ENCODE results near the gene ARF4. TPM values are rescaled to one million over a fixed set of nuclear protein-coding genes. Genes with fewer than 3 reads are reported as not detected.

ARF4 gene
- total RNA-seq, 8 experiments from 2014 or later: 198 to 802 (median 371) TPM

DNA sequence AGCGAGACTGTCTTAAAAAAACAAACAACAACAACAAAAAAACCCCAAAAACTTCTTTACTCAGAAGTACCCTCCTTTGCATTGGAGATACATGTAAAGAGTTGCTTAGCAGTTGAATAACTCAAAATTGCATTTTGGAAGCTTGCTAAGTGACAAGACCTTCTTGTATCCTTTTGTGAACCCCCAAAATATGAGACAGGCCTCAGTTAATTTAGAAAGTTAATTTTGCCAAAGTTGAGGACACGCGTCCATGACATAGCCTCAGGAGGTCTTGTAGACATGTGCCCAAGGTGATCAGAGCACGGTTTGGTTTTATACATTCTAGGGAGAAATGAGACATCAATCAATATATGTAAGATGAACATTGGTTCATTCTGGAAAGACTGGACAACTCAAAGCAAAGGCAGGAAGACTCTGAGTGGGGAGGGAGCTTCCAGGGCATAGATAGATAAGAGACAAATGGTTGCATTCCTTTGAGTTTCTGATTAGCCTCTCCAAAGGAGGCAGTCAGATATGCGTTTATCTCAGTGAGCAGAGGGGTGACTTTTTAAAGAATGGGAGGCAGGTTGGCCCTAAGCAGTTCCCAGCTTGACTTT, 1.7 kb upstream of the ARF4 start:
- Histone ChIP-seq H3K4me1 (replicated peaks in 1 of 2) (peaks cover 8 to 16% of the 10 kb centered on the region in 2 donors), H3K4me3 (peak overlapping the region; percentile 46 to 88 (median 49)), H3K27ac (peak overlapping the region; percentile 90 to 95)
- in situ Hi-C loops (cut with MboI; ENCODE audit: low pct_unique_long_range_greater_than_20kb in 2 of 9, low sequenced_read_pairs in 9 of 9, unreplicated experiment in 9 of 9): no loop called here
- 20 to 100% (median 81%) methylated on average over 1 to 4 of the region's 5 CpGs for WGBS, 10 experiments
- ATAC-seq (replicated peaks in 6 of 8): no peak

DNA sequence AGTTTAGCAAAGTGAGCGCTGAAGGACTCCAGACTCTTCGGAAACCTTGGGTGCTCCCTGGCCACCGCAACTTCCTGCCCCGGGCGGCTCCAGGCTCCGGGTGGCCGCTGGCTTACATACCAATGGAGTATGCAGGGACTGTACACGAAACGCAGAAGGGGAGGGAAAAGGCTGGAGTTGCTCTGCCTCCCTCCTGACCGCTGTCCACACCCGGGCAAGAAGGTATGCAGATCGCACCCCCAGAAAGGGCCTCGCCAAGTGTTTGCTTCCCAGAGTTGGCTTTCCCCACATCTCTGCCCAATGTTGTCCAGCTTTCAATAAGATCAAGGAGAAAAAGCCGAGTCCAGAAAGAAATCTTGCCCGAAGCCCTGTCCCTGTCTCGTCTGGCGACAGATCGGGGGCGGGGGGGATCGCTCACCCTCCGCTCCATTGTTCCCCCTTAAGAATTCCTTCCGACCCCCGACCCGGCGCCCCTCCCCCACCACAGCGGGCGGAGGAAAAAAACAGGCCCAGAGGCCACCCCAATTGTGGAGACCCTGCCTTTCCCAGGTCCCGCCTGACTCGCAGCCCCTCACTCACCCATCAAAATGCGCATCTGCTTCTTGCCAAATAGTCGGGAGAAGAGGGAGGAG, 533 bp downstream of the ARF4 start:
- WGBS, 10 experiments: 0 to 5% (median 0%) methylated on average over 1 to 11 of the region's 31 CpGs
- in situ Hi-C loops (cut with MboI; ENCODE audit: low pct_unique_long_range_greater_than_20kb in 2 of 9, low sequenced_read_pairs in 9 of 9, unreplicated experiment in 9 of 9): no loop called here
- peak overlapping the region; percentile 98 to 100 for H3K27ac ChIP-seq
- peak overlapping the region; percentile 48 to 88 (median 72) for H3K4me3 ChIP-seq
- peak; percentile 0 to 25 (median 9) for ATAC-seq (replicated peaks in 6 of 8)
- peaks cover 8 to 16% of the 10 kb centered on the region in 2 donors for H3K4me1 ChIP-seq (replicated peaks in 1 of 2)

DNA sequence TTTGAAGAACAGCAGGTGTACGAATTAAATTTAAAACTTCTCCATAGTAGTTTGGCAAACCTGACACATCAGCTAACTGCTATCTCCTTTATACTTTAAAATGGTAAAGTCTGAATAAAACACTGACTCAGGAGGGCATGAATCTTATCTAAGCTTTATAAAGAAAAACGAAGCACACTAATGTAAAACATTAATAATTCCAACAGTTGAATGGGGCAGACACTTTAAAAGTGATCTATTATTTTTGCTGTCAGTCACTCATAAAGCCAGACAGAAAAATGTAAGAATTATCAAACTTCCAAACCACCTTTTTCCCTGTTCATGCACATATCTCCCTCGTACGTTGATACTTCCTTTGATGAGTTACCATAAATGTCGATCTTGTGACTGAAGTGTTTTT, 2.6 kb downstream of the ARF4 start:
- in situ Hi-C loops (cut with MboI; ENCODE audit: low pct_unique_long_range_greater_than_20kb in 2 of 9, low sequenced_read_pairs in 9 of 9, unreplicated experiment in 9 of 9): no loop called here
- Histone ChIP-seq H3K27ac (no peak overlapping the region), H3K4me3 (peak overlapping the region; percentile 48 to 88 (median 72)), H3K4me1 (replicated peaks in 1 of 2) (peaks cover 8 to 16% of the 10 kb centered on the region in 2 donors)
- ATAC-seq (replicated peaks in 6 of 8): no peak
- WGBS, 10 experiments: 0 to 86% (median 63%) methylated on average over 1 to 5 of the region's 5 CpGs

DNA sequence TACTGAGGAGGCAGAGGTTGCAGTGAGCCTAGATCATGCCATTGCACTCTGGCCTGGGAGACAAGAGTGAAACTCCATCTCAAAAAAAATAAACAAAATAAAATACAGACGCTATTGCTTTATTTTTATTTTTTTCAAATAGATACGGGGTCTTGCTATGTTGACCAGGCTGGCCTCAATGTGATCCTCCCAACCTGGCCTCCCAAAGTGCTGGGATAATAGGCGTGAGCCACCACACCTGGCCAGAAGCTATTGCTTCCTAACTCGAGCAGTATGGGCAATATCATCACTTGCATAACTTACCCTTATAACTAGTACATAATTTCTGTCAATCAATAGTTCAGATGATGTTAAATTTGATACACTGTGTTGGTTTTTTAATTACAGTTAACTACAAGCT, 3.0 kb downstream of the ARF4 start:
- 8 to 100% (median 54%) methylated on average over 1 to 4 of the region's 4 CpGs; no CpG with 5 or more reads in 2 of the 10 experiments for WGBS, 10 experiments
- Histone ChIP-seq H3K27ac (no peak overlapping the region), H3K4me3 (peak overlapping the region; percentile 48 to 88 (median 72)), H3K4me1 (replicated peaks in 1 of 2) (peaks cover 8 to 13% of the 10 kb centered on the region in 2 donors)
- no peak for ATAC-seq (replicated peaks in 6 of 8)
- in situ Hi-C loops (cut with MboI; ENCODE audit: low pct_unique_long_range_greater_than_20kb in 2 of 9, low sequenced_read_pairs in 9 of 9, unreplicated experiment in 9 of 9): no loop called here

DNA sequence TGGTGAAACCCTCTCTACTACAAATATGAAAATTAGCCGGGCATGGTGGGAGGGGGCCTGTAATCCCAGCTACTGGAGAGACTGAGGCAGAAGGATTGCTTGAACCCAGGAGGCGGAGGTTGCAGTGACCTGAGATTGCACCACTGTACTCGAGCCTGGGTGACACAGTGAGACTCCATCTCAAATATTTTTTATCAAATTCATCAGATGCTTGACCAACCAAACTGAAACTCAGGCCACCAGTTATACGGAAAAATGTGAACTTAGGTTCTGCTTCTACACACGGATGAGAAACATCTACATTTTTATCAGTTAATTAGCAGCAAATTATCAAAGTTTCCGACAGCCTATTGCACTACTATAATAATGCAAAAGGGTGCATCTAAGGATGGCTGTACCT, 4.8 kb downstream of the ARF4 start:
- H3K4me3 ChIP-seq: peak overlapping the region; percentile 13 to 88 (median 69)
- H3K4me1 ChIP-seq (replicated peaks in 1 of 2): peaks cover 0 to 5% of the 10 kb centered on the region in 2 donors
- WGBS, 10 experiments: 0 to 95% (median 67%) methylated on average over 1 to 5 of the region's 6 CpGs; no CpG with 5 or more reads in 1 of the 10 experiments
- in situ Hi-C loops (cut with MboI; ENCODE audit: low pct_unique_long_range_greater_than_20kb in 2 of 9, low sequenced_read_pairs in 9 of 9, unreplicated experiment in 9 of 9): no loop called here
- no peak for ATAC-seq (replicated peaks in 6 of 8)
- H3K27ac ChIP-seq: no peak overlapping the region

DNA sequence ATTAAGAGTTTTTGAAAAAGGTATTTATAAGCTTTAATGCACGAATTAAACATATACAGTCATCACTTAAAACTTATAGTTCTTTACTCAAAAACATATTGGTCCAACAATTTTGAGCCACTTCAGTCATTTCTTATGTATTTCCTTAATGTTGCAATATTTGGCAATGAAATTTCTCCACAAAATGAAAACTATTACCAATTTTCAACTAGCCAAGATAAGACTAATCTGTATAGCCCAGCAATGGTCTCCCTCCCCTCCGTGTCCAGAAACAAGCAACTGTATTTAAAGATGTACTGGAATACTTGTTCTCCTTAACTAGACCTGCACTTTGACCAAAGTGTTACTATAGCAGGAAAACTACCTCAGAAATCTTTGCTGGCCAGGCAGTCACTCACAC, 9.2 kb downstream of the ARF4 start:
- WGBS, 10 experiments: 54 to 100% (median 79%) methylated on average over 1 to 2 of the region's 2 CpGs
- in situ Hi-C loops (cut with MboI; ENCODE audit: low pct_unique_long_range_greater_than_20kb in 2 of 9, low sequenced_read_pairs in 9 of 9, unreplicated experiment in 9 of 9): no loop called here
- Histone ChIP-seq H3K27ac (no peak overlapping the region), H3K4me3 (peak overlapping the region in 1 of 5 donors; percentile 69), H3K4me1 (replicated peaks in 1 of 2) (peaks cover 0 to 9% of the 10 kb centered on the region in 2 donors)
- no peak for ATAC-seq (replicated peaks in 6 of 8)

DNA sequence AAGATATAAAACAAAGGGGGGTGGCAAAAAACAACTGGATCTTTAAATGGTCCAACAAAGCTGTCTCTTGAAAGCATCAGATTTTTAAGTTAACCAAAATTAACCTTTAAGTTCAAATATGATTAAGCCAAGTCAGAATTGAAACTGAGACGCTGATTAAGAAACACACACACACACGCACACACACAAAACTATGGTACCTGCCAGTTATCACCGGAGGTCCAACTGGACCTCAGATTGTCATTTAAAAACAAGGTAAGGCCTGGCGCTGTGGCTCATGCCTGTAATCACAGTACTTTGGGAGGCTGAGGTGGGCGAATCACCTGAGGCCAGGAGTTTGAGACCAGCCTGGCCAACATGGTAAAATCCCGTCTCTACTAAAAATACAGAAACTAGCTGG, 10.4 kb downstream of the ARF4 start:
- in situ Hi-C loops (cut with MboI; ENCODE audit: low pct_unique_long_range_greater_than_20kb in 2 of 9, low sequenced_read_pairs in 9 of 9, unreplicated experiment in 9 of 9): no loop called here
- 61 to 94% (median 75%) methylated on average over 2 to 6 of the region's 6 CpGs; no CpG with 5 or more reads in 2 of the 10 experiments for WGBS, 10 experiments
- no peak for ATAC-seq (replicated peaks in 6 of 8)
- Histone ChIP-seq H3K4me1 (replicated peaks in 1 of 2) (peaks cover 0 to 9% of the 10 kb centered on the region in 2 donors), H3K4me3 (peak overlapping the region in 2 of 5 donors; percentile 10 to 24), H3K27ac (no peak overlapping the region)

DNA sequence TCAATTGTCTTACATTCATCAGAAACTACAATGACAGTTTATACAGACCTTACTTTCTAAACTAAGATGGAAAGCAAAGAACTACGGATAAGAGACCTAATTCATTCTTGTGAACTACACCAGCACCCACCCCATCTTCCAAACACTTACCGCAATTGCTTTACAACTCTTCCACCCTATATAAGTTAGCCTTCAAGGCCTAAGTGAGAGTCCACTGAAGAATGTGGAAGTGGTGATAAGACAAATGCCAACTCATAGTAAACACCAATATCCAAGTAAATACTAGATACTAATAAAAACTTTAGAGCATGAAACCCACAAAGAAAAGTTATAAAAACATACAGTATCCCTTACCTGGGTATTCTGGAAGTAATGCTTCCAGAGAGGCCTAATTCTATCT, 13.6 kb downstream of the ARF4 start:
- H3K4me3 ChIP-seq: peak overlapping the region in 1 of 5 donors; percentile 8
- H3K27ac ChIP-seq: no peak overlapping the region
- peaks cover 0 to 9% of the 10 kb centered on the region in 2 donors for H3K4me1 ChIP-seq (replicated peaks in 1 of 2)
- in situ Hi-C loops (cut with MboI; ENCODE audit: low pct_unique_long_range_greater_than_20kb in 2 of 9, low sequenced_read_pairs in 9 of 9, unreplicated experiment in 9 of 9): no loop called here
- 40 to 100% (median 91%) methylated on average over 1 to 2 of the region's 2 CpGs; no CpG with 5 or more reads in 2 of the 10 experiments for WGBS, 10 experiments
- no peak for ATAC-seq (replicated peaks in 6 of 8)

DNA sequence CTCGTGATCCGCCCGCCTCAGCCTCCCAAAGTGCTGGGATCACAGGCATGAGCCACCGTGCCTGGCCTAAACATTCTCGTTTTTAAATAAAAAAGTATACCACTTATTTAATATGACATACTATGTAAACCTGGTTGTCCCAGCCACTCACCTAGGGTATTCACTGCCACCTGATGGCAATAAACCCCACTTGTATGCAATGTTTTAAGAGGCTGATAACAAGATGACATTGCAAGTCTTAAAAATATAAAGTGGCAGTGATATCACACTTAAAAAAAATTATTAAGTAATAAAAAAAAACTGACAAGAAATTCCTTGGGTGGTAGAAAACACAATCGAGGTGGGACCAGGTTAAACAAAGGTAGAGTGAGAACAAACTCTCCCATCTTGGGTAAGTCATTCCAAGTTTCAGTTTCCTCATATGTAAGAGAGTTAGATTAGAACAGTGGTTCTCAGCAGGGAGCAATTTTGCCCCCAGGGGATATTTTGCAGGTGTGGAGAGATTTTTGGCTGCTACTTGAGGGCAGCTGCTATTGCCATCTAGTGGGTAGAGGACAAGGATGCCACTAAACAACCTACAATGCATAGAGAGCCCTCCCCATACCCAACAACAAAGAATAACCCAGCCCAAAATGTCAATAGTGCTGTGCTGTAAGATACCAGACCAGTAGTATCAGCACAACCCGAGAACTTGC, 14.5 kb downstream of the ARF4 start:
- 67 to 100% (median 90%) methylated on average over 1 to 6 of the region's 7 CpGs; no CpG with 5 or more reads in 2 of the 10 experiments for WGBS, 10 experiments
- in situ Hi-C loops (cut with MboI; ENCODE audit: low pct_unique_long_range_greater_than_20kb in 2 of 9, low sequenced_read_pairs in 9 of 9, unreplicated experiment in 9 of 9): no loop called here
- Histone ChIP-seq H3K4me1 (replicated peaks in 1 of 2) (peaks cover 0 to 9% of the 10 kb centered on the region in 2 donors), H3K27ac (no peak overlapping the region), H3K4me3 (peak overlapping the region in 1 of 5 donors; percentile 4)
- peak in 3 of 8 experiments; percentile 5 to 66 (median 28) for ATAC-seq (replicated peaks in 6 of 8)

DNA sequence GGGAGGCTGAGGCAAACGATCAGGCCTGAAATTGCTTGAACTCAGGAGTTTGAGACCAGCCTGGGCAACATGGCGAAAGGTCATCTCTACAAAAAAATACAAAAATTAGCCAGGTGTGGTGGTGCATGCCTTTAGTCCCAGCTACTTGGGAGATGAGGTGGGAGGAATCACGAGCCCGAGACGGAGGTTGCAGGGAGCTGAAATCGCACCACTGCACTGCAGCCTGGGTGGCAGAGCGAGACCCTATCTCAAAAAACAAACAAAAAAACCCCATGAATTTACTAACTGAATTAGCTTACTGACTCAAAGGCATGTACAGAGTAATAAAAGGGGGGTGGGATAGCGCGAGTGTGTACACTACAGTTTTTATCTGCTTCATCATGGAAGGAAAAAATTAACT, 19.3 kb downstream of the ARF4 start:
- in situ Hi-C loops (cut with MboI; ENCODE audit: low pct_unique_long_range_greater_than_20kb in 2 of 9, low sequenced_read_pairs in 9 of 9, unreplicated experiment in 9 of 9): no loop called here
- WGBS, 10 experiments: 75 to 100% (median 95%) methylated on average over 1 to 9 of the region's 9 CpGs; no CpG with 5 or more reads in 1 of the 10 experiments
- Histone ChIP-seq H3K4me1 (replicated peaks in 1 of 2) (peaks cover 0 to 5% of the 10 kb centered on the region in 2 donors), H3K4me3 (no peak overlapping the region), H3K27ac (no peak overlapping the region)
- ATAC-seq (replicated peaks in 6 of 8): no peak

DNA sequence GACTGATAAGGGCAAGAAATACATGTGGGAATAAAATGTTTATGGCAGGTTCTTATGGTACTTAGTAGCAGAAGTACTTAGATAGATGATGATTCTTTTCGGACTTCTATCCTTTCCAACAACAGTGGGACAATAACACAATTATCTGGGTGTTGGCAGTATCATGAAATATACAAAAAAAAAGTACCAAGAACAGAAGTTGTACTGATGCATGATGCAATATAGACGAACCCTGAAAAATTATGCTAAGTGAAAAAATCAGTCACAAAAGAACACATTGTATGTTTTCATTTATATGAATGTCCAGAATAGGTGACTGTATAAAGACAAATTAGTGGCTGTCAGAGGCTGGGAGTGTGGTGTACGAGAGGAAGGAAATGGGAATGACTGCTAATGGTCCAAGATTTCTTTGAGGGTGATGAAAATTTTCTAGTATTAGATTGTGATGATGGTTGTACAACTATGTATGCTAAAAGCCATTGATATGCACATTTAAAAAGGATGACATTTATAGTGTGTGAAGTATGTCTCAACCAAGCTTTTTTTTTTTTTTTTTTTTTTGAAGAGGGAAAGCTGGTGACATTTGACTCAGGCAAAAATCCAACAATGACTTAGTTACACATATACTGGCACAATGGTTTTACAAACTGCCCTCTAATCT, 21.0 kb downstream of the ARF4 start:
- WGBS, 10 experiments: 83 to 100% (median 93%) methylated on average over 2 to 3 of the region's 3 CpGs; no CpG with 5 or more reads in 1 of the 10 experiments
- Histone ChIP-seq H3K27ac (no peak overlapping the region), H3K4me3 (no peak overlapping the region), H3K4me1 (replicated peaks in 1 of 2) (peaks cover 0 to 5% of the 10 kb centered on the region in 2 donors)
- peak in 1 of 8 experiments; percentile 61 for ATAC-seq (replicated peaks in 6 of 8)
- in situ Hi-C loops (cut with MboI; ENCODE audit: low pct_unique_long_range_greater_than_20kb in 2 of 9, low sequenced_read_pairs in 9 of 9, unreplicated experiment in 9 of 9): no loop called here

DNA sequence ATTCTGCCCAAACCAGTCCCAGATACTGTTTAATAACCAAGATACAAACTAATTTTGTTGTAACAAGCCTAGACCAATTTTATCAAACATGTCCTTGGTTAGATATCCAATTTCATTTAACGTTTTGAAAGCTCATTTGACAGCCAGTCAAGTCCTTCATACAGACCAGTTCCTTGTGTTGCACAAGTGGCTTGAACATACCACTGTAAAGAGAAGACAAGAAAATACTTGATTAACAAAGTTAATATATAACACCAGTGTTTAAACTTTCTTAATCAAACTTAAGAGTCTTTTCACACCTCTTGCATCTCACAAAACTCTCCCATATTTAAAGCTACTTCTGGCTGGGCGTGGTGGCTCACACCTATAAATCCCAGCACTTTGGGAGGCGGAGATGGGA, 25.0 kb downstream of the ARF4 start:
- H3K27ac ChIP-seq: no peak overlapping the region
- in situ Hi-C loops (cut with MboI; ENCODE audit: low pct_unique_long_range_greater_than_20kb in 2 of 9, low sequenced_read_pairs in 9 of 9, unreplicated experiment in 9 of 9): loop anchor here in 2 of 9 experiments (25.0 kb wide), 2 partner anchors 185 to 335 kb away; partner anchors contain the start of gene APPL1 (in 1 of the 2)
- no peak for ATAC-seq (replicated peaks in 6 of 8)
- H3K4me3 ChIP-seq: no peak overlapping the region
- WGBS, 10 experiments: 0 to 100% (median 94%) methylated on average over 1 to 3 of the region's 3 CpGs; no CpG with 5 or more reads in 2 of the 10 experiments
- H3K4me1 ChIP-seq (replicated peaks in 1 of 2): peaks cover 0 to 2% of the 10 kb centered on the region in 2 donors

Data from motor neuron (in vitro differentiated cells).